K562 (cell line): ENCODE data around the gene ASIC1. TPM values are rescaled to one million over a fixed set of nuclear protein-coding genes. Genes with fewer than 3 reads are reported as not detected.

ENCODE experiments used
- CEBPG ChIP-seq, 3 experiments: fragments of 200-800 bp in 1 of 3; sonication (Bioruptor generic) in 1 of 3; sonication (generic) in 1 of 3; formaldehyde crosslinking in 1 of 3; IDR thresholded peaks in 2 of 3; conservative IDR thresholded peaks in 1 of 3; 2 replicates each; pipeline versions ENCODE4 v1.6.1 to v1.8.0; 2016 to 2022; ENCODE audit warnings: missing compliant biosample characterization in 2 of 3, missing genetic modification characterization in 2 of 3, mild to moderate bottlenecking in 1 of 3, missing genetic modification reagents in 1 of 3
- CGGBP1 ChIP-seq: fragments of 250-450 bp; sonication (Bioruptor Pico); IDR thresholded peaks from 2 replicates; pipeline ENCODE4 v1.9.0; 2021; ENCODE audit warnings: mild to moderate bottlenecking
- CHD4 ChIP-seq: fragments of 200-600 bp; sonication (generic); IDR thresholded peaks from 3 replicates; pipeline ENCODE4 v1.6.1; 2012; ENCODE audit warnings: low read depth, mild to moderate bottlenecking, mixed read lengths, low read length, inconsistent platforms; ENCODE audit not compliant: insufficient read depth, insufficient replicate concordance, poor library complexity, severe bottlenecking
- ETV5 ChIP-seq: sonication (generic); formaldehyde crosslinking; IDR thresholded peaks from 2 replicates; pipeline ENCODE4 v1.4.0; 2020; ENCODE audit warnings: low read depth, mild to moderate bottlenecking, missing genetic modification reagents
- GABPA ChIP-seq: fragments of 200-800 bp; sonication (Bioruptor generic); conservative IDR thresholded peaks from 2 replicates; pipeline ENCODE4 v1.6.1; 2016; ENCODE audit warnings: low read depth, missing genetic modification characterization, missing compliant biosample characterization
- KDM5B ChIP-seq: fragments of 200-600 bp; sonication (generic); IDR thresholded peaks from 2 replicates; pipeline ENCODE4 v1.6.1; 2012; ENCODE audit warnings: low read depth, mild to moderate bottlenecking, moderate library complexity, low read length, control low read depth, inconsistent platforms; ENCODE audit not compliant: insufficient replicate concordance
- MAZ ChIP-seq, 2 experiments: fragments of 450-650 bp in 1 of 2; sonication (generic) in 1 of 2; formaldehyde crosslinking; IDR thresholded peaks in 1 of 2; conservative IDR thresholded peaks in 1 of 2; 2 replicates each; pipeline versions ENCODE4 v1.4.0 to v1.5.0; 2020; ENCODE audit warnings: mild to moderate bottlenecking in 1 of 2, missing genetic modification reagents in 1 of 2
- MCM7 ChIP-seq, 2 experiments: fragments of 450-650 bp; IDR thresholded peaks; 2 replicates each; pipeline ENCODE4 v1.6.1; 2016 to 2018
- MEF2D ChIP-seq: conservative IDR thresholded peaks from 2 replicates; pipeline ENCODE4 v1.6.1; 2016; ENCODE audit warnings: low read depth, missing genetic modification characterization, missing compliant biosample characterization
- MYNN ChIP-seq, 2 experiments: sonication (generic); formaldehyde crosslinking in 1 of 2; IDR thresholded peaks; 2 replicates each; pipeline versions ENCODE4 v1.5.0 to v1.6.1; 2016 to 2020; ENCODE audit warnings: antibody characterized with exemption in 1 of 2, missing genetic modification reagents in 1 of 2
- NCOA1 ChIP-seq: fragments of 450-650 bp; IDR thresholded peaks from 2 replicates; pipeline ENCODE4 v1.6.1; 2016; ENCODE audit warnings: low read depth
- NFE2L1 ChIP-seq: fragments of 450-650 bp; IDR thresholded peaks from 2 replicates; pipeline ENCODE4 v1.6.1; 2016; ENCODE audit warnings: missing genetic modification characterization, low read depth, mild to moderate bottlenecking, missing compliant biosample characterization, moderate library complexity, borderline replicate concordance
- PURB ChIP-seq: sonication (generic); formaldehyde crosslinking; IDR thresholded peaks from 2 replicates; pipeline ENCODE4 v1.9.0; 2021; ENCODE audit warnings: low read depth, mild to moderate bottlenecking, missing genetic modification reagents
- RFX1 ChIP-seq: fragments of 450-650 bp; IDR thresholded peaks from 2 replicates; pipeline ENCODE4 v1.6.1; 2016; ENCODE audit warnings: mild to moderate bottlenecking, moderate library complexity
- RNF2 ChIP-seq: sonication (generic); IDR thresholded peaks from 2 replicates; pipeline ENCODE4 v1.6.1; 2016
- SAFB2 ChIP-seq: fragments of 200-400 bp; formaldehyde crosslinking; IDR thresholded peaks from 2 replicates; pipeline ENCODE4 v1.6.1; 2018; ENCODE audit warnings: borderline replicate concordance, low read length, low read depth, moderate library complexity; ENCODE audit not compliant: severe bottlenecking
- TAF15 ChIP-seq: fragments of 200-400 bp; formaldehyde crosslinking; IDR thresholded peaks from 2 replicates; pipeline ENCODE4 v1.6.1; 2017; ENCODE audit warnings: mild to moderate bottlenecking, low read depth, low read length, moderate library complexity
- YY1 ChIP-seq, 3 experiments: IDR thresholded peaks; 2 replicates each; pipeline ENCODE4 v1.6.1; 2011; ENCODE audit warnings: low read length in 2 of 3, mild to moderate bottlenecking in 2 of 3, moderate library complexity in 2 of 3, borderline replicate concordance in 1 of 3, control low read depth in 1 of 3, low read depth in 1 of 3; ENCODE audit not compliant: insufficient read depth in 3 of 3, insufficient replicate concordance in 2 of 3, control insufficient read depth in 1 of 3, insufficient read length in 1 of 3; ENCODE audit errors: extremely low read depth in 1 of 3
- ZNF124 ChIP-seq: sonication (generic); formaldehyde crosslinking; IDR thresholded peaks from 2 replicates; pipeline ENCODE4 v1.8.1; 2022; ENCODE audit warnings: missing genetic modification reagents
- ZNF133 ChIP-seq: fragments of 250-450 bp; sonication (Bioruptor Pico); IDR thresholded peaks from 2 replicates; pipeline ENCODE4 v1.4.0; 2020; ENCODE audit warnings: mild to moderate bottlenecking
- ZNF511 ChIP-seq: sonication (generic); formaldehyde crosslinking; IDR thresholded peaks from 2 replicates; pipeline ENCODE4 v1.8.0; 2022; ENCODE audit warnings: mild to moderate bottlenecking, missing genetic modification reagents
- ZNF766 ChIP-seq: fragments of 200-800 bp; sonication (Bioruptor generic); conservative IDR thresholded peaks from 2 replicates; pipeline ENCODE4 v1.6.1; 2016; ENCODE audit warnings: missing genetic modification characterization, missing compliant biosample characterization
- polyA plus RNA-seq, 8 experiments: library from polyadenylated mRNA; depleted of rRNA in 4 of 8; stranded (reverse) in 5 of 8; unstranded in 3 of 8; fragments of >200 nt; fragmentation: Nextera tagmentation in 2 of 8; fragmentation: Illumina TruSeq in 1 of 8; extraction: Ambion mirVana in 2 of 8; extraction: Trizol in 1 of 8; gene quantifications; 2 replicates each; pipeline versions ENCODE4 v1.2.1 to v1.2.3, GENCODE V29; 2011 to 2014; ENCODE audit warnings: inconsistent platforms in 1 of 8, missing spikeins in 1 of 8
- total RNA-seq, 7 experiments: library from RNA; depleted of rRNA in 6 of 7; stranded (reverse); fragments of >200 nt in 6 of 7; fragmentation: Illumina TruSeq in 2 of 7; extraction: Trizol in 2 of 7; gene quantifications; 2 replicates each; pipeline versions ENCODE4 v1.2.1 to v1.2.3, GENCODE V29; 2011 to 2021; ENCODE audit warnings: low replicate concordance in 1 of 7
- TF ChIP-seq, protein P1 (sequence below): fragments of 250-450 bp; sonication (Bioruptor Pico); IDR thresholded peaks from 2 replicates; pipeline ENCODE4 v1.6.1; 2021; ENCODE audit warnings: mild to moderate bottlenecking
- TF ChIP-seq, protein P2 (sequence below): sonication (generic); formaldehyde crosslinking; IDR thresholded peaks from 2 replicates; pipeline ENCODE4 v1.8.1; 2023; ENCODE audit warnings: mild to moderate bottlenecking, missing genetic modification reagents, moderate library complexity

The ASIC1 gene
- total and polyA plus RNA-seq, 9 of the 15 experiments (the other 6 are each of a cell fraction or from before 2014, with no cell fraction given): 0.01 to 1.7 (median 0.45) TPM

- peak; percentile 10 for TF ChIP-seq ETV5
- TF ChIP-seq RFX1: no peak
- no peak for TF ChIP-seq MYNN (IDR thresholded peaks at IDR 0.05)
- no peak for TF ChIP-seq MYNN (CRISPR knock-in tag; IDR thresholded peaks at IDR 0.05)
- TF ChIP-seq TAF15: no peak
- no peak for TF ChIP-seq CGGBP1 (CRISPR knock-in tag)
- TF ChIP-seq, protein P1, sequence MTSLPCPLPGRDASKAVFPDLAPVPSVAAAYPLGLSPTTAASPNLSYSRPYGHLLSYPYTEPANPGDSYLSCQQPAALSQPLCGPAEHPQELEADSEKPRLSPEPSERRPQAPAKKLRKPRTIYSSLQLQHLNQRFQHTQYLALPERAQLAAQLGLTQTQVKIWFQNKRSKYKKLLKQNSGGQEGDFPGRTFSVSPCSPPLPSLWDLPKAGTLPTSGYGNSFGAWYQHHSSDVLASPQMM (CRISPR knock-in tag): no peak
- no peak for TF ChIP-seq ZNF133 (CRISPR knock-in tag)
- TF ChIP-seq NCOA1: no peak
- TF ChIP-seq MAZ (CRISPR knock-in tag; conservative IDR thresholded peaks at IDR 0.05 in 1 of 2, IDR thresholded peaks at IDR 0.05 in 1 of 2): 0 out of 4 replicates have a peak, but pooled peaks of 1 of the 2 experiments have one; percentile 3
- peak; percentile 5; the same call in 1 of the 2 replicates for TF ChIP-seq ZNF511 (CRISPR knock-in tag)
- TF ChIP-seq KDM5B: peak; percentile 46
- TF ChIP-seq CHD4: no peak
- no peak for TF ChIP-seq PURB (CRISPR knock-in tag)
- TF ChIP-seq GABPA (tag): no peak
- TF ChIP-seq, protein P2, sequence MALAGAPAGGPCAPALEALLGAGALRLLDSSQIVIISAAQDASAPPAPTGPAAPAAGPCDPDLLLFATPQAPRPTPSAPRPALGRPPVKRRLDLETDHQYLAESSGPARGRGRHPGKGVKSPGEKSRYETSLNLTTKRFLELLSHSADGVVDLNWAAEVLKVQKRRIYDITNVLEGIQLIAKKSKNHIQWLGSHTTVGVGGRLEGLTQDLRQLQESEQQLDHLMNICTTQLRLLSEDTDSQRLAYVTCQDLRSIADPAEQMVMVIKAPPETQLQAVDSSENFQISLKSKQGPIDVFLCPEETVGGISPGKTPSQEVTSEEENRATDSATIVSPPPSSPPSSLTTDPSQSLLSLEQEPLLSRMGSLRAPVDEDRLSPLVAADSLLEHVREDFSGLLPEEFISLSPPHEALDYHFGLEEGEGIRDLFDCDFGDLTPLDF (CRISPR knock-in tag): no peak
- no peak for TF ChIP-seq MEF2D (tag)
- TF ChIP-seq CEBPG (CRISPR knock-in tag; IDR thresholded peaks at IDR 0.05): no peak
- TF ChIP-seq CEBPG (tag; conservative IDR thresholded peaks at IDR 0.05 in 1 of 2, IDR thresholded peaks at IDR 0.05 in 1 of 2): peak in 1 of 2 experiments; percentile 10; a peak in 1 of 4 replicates
- TF ChIP-seq YY1 (IDR thresholded peaks at IDR 0.05; ENCODE audit: borderline replicate concordance in 1 of 3, control insufficient read depth in 1 of 3, extremely low read depth in 1 of 3, insufficient read depth in 3 of 3, insufficient read length in 1 of 3, insufficient replicate concordance in 2 of 3, low read depth in 1 of 3, low read length in 2 of 3): peak in 1 of 3 experiments; percentile 27
- no peak for TF ChIP-seq ZNF766 (CRISPR knock-in tag)
- TF ChIP-seq MCM7 (IDR thresholded peaks at IDR 0.05): no peak
- no peak for TF ChIP-seq ZNF124
- no peak for TF ChIP-seq SAFB2
- TF ChIP-seq RNF2: no peak
- no peak for TF ChIP-seq NFE2L1 (tag)
Observed at GRCh38 chr12:50112456-50113218, 55.2 kb downstream of the ASIC1 start (continued).
